Measurements from ENCODE around the gene LRRC37A2.
"Not testable (repeated sequence)": the region's sequence is repeated elsewhere in the genome, so short reads cannot be mapped to it uniquely, and the experiment has no call there.

The LRRC37A2 gene

GRCh38 chr17:46598344-46598931, 86.2 kb downstream of the LRRC37A2 start:
- not testable (repeated sequence) for DNase-seq

DNA sequence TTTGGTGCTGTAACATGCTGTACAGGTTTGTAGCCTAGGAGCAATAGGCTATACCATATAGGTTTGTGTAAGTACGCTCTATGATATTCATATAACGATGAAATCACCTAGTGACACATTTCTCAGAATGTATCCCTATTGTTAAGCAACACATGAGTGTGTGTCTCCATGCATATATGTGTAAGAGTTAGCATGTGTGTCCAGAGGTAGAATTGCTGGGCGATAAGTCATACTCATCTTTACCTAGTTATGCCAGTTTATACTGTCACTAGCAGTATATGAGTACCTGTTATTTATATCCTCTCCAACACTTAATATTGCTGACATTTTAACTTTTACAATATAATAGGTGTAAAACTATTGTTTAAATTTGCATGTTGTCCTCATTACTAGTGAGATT, 88.5 kb downstream of the LRRC37A2 start:
- DNase-seq: not testable (repeated sequence)

GRCh38 chr17:46603125-46603524, 90.9 kb downstream of the LRRC37A2 start:
- not testable (repeated sequence) for DNase-seq

All from CD4-positive, alpha-beta T cell treated with Interferon alpha-2 for 1 hour (primary cell).